GM12878 (cell line): Measurements from ENCODE around the gene PLVAP. TPM values are rescaled to one million over a fixed set of nuclear protein-coding genes. Genes with fewer than 3 reads are reported as not detected.

Experiments
- ATAC-seq: fragments of 200-7000 bp; cut with Tn5 transposase; 3 replicates; pipeline ENCODE4 v1.9.1; 2020; ENCODE audit warnings: mild to moderate bottlenecking, moderate library complexity
- BruUV-seq: library from RNA; stranded (reverse); fragments of 400-500 nt; replicated peaks from 2 replicates; lab custom pipeline; 2021; lab: Mats Ljungman, UMichigan
- CTCF ChIA-PET: fragments of 300-600 bp; sonication (Branson Sonifier 250); formaldehyde crosslinking; extraction: SDS; loops from one replicate; lab custom pipeline; 2021; ENCODE audit warnings: inconsistent platforms; lab: Yijun Ruan, JAX
- POLR2A ChIA-PET: fragments of 350-600 bp; formaldehyde crosslinking; extraction: SDS; loops from one replicate; lab custom pipeline; 2021; ENCODE audit warnings: inconsistent platforms; lab: Charles Lee
- RAD21 ChIA-PET: fragments of 300-600 bp; sonication (Branson Sonifier 250); formaldehyde crosslinking; loops from one replicate; lab custom pipeline; 2023; ENCODE audit warnings: antibody characterized with exemption; ENCODE audit not compliant: unreplicated experiment; lab: Charles Lee
- SMC1A ChIA-PET: fragments of 300-600 bp; sonication (Branson Sonifier 250); formaldehyde crosslinking; loops from one replicate; lab custom pipeline; 2023; ENCODE audit not compliant: unreplicated experiment, uncharacterized antibody; lab: Charles Lee
- DNase-seq: peaks from one replicate; pipeline ENCODE4 v3.0.0-alpha.2; 2011; ENCODE audit warnings: low read depth, low spot score
- FAIRE-seq: peaks from 3 replicates; lab custom pipeline; 2011; peaks lifted over from hg19 to GRCh38; lab: Jason Lieb, UNC
- H2AFZ ChIP-seq: 2 replicates; pipeline ENCODE4 v1.6.0; 2011; ENCODE audit warnings: low read depth, low read length, control low read depth; ENCODE audit not compliant: control insufficient read depth
- H3K27ac ChIP-seq: 2 replicates; pipeline ENCODE4 v1.5.1; 2011; ENCODE audit warnings: control low read depth; ENCODE audit not compliant: control insufficient read depth, insufficient read depth
- H3K27me3 ChIP-seq, 2 experiments: replicated peaks in 1 of 2; 2 replicates each; pipeline versions ENCODE4 v1.6.0 to v1.6.1; 2011; ENCODE audit warnings: low read length in 1 of 2; ENCODE audit not compliant: control insufficient read depth in 2 of 2, insufficient read depth in 2 of 2
- H3K36me3 ChIP-seq, 2 experiments: 2 replicates each; pipeline ENCODE4 v1.5.1; 2011; ENCODE audit warnings: low read length in 1 of 2; ENCODE audit not compliant: control insufficient read depth in 2 of 2, insufficient read depth in 2 of 2
- H3K4me1 ChIP-seq: 2 replicates; pipeline ENCODE4 v1.6.1; 2011; ENCODE audit warnings: mild to moderate bottlenecking, low read length, moderate library complexity, mixed read lengths; ENCODE audit not compliant: control insufficient read depth, insufficient read depth
- H3K4me2 ChIP-seq: 2 replicates; pipeline ENCODE4 v1.6.0; 2011; ENCODE audit warnings: control low read depth; ENCODE audit not compliant: control insufficient read depth, insufficient read depth
- H3K4me3 ChIP-seq: fragments of 200-600 bp; sonication (generic); 2 replicates; pipeline ENCODE4 v1.5.1; 2016
- H3K79me2 ChIP-seq: 2 replicates; pipeline ENCODE4 v1.6.0; 2011; ENCODE audit warnings: low read length; ENCODE audit not compliant: control insufficient read depth, insufficient read depth
- H3K9ac ChIP-seq: 2 replicates; pipeline ENCODE4 v1.8.0; 2011; ENCODE audit warnings: low read length, control low read depth, mixed read lengths; ENCODE audit not compliant: control insufficient read depth, insufficient read depth
- H3K9me3 ChIP-seq: replicated peaks from 3 replicates; pipeline ENCODE4 v1.5.1; 2011; ENCODE audit warnings: mild to moderate bottlenecking, low read length; ENCODE audit not compliant: control insufficient read depth, insufficient read depth
- H4K20me1 ChIP-seq: 2 replicates; pipeline ENCODE4 v1.6.0; 2011; ENCODE audit not compliant: control insufficient read depth, insufficient read depth
- ASH2L ChIP-seq: fragments of 300-600, 200-600 bp; sonication (generic); IDR thresholded peaks from 2 replicates; pipeline ENCODE4 v1.6.1; 2017; ENCODE audit warnings: low read depth, mild to moderate bottlenecking, borderline replicate concordance
- ETV6 ChIP-seq, 2 experiments: fragments of 450-650 bp in 1 of 2; IDR thresholded peaks in 1 of 2; conservative IDR thresholded peaks in 1 of 2; 2 replicates each; pipeline ENCODE4 v1.6.1; 2014; ENCODE audit warnings: antibody characterized with exemption in 1 of 2, borderline replicate concordance in 1 of 2, low read depth in 1 of 2, mild to moderate bottlenecking in 1 of 2, moderate library complexity in 1 of 2
- RELA ChIP-seq: fragments of 450-650 bp; IDR thresholded peaks from 2 replicates; pipeline ENCODE4 v1.8.0; 2014; ENCODE audit warnings: borderline replicate concordance; ENCODE audit not compliant: partially characterized antibody
- WGBS: methylation state at CpG from one replicate; pipeline ENCODE4 v1.1.6; 2016; ENCODE audit warnings: low lambda C conversion rate; ENCODE audit not compliant: insufficient replicate concordance, insufficient coverage; ENCODE audit errors: missing lambda C conversion rate; 5-methylcytosine and 5-hydroxymethylcytosine counted together
- in situ Hi-C: fragments of 300-500 bp; cut with MboI; formaldehyde crosslinking; loops from 9 replicates; pipeline ENCODE4 v1.14.3; 2018; ENCODE audit warnings: mixed read lengths
- intact Hi-C: fragments of 100-400 bp; cut with micrococcal nuclease; formaldehyde crosslinking; loops from one replicate; pipeline ENCODE4 v1.14.2; 2022; ENCODE audit not compliant: unreplicated experiment
- polyA plus RNA-seq, 11 experiments: library from polyadenylated mRNA; depleted of rRNA in 4 of 11; unstranded in 6 of 11; stranded (reverse) in 5 of 11; fragments of >200 nt; fragmentation: Nextera tagmentation in 4 of 11; fragmentation: Illumina TruSeq in 1 of 11; extraction: Ambion mirVana in 4 of 11; extraction: Trizol in 1 of 11; gene quantifications; 1 replicate in 1 of 11; 2 replicates in 10 of 11; pipeline versions ENCODE4 v1.2.1 to v1.2.3, GENCODE V29; 2011 to 2016; ENCODE audit warnings: inconsistent platforms in 2 of 11, missing spikeins in 2 of 11, low read depth in 1 of 11
- total RNA-seq, 4 experiments: library from RNA; depleted of rRNA in 3 of 4; stranded (reverse); fragments of >200 nt in 3 of 4; fragmentation: Illumina TruSeq in 1 of 4; extraction: Trizol in 1 of 4; gene quantifications; 2 replicates each; pipeline versions ENCODE4 v1.2.1 to v1.2.3, GENCODE V29; 2013 to 2021

Gene PLVAP
- total and polyA plus RNA-seq, 10 of the 15 experiments (the other 5 are each of a cell fraction or from before 2014, with no cell fraction given): 0.03 to 0.54 (median 0.06) TPM; not detected in 4

DNA sequence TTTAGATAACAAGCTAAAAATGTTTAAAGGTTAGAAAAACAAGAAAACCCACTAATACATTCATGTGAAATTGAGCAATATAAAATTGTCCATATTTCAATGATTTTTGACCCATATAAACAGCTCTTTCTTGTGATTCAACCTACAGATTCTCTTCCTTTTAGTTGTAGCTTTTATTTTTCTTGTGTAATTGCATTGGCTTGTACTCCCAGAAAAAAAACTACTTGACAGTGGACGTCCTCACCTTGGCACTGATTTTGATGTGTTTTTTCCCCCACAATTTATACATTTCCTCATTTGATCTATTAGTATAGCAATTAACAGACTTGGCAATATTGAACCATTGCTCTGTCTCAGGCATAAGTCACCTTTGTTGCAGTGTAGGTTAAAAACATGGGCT is 12.1 kb upstream of the PLVAP start:
- RAD21 ChIA-PET: interaction anchor here (0.6 to 2.2 kb wide), 6 partner anchors 18 to 98 kb away, joined by 3 to 7 read pairs (median 3); partner anchors contain the start of genes ABHD8 and MRPL34
- SMC1A ChIA-PET: interaction anchor here (0.8 to 7.5 kb wide), 7 partner anchors 30 to 122 kb away, joined by 3 to 69 read pairs (median 3); partner anchors contain the start of genes ANKLE1 and MVB12A
- H4K20me1 ChIP-seq: no peaks in the 10 kb centered on the region
- ATAC-seq: no peak
- no peaks in the 10 kb centered on the region for H3K79me2 ChIP-seq
- POLR2A ChIA-PET: interaction anchor here (0.6 to 1.0 kb wide), 3 partner anchors 24 to 80 kb away, joined by 3 to 8 read pairs (median 4); no protein-coding TSS in a partner anchor
- H3K4me3 ChIP-seq: no peak overlapping the region
- BruUV-seq: no TSS peak
- no peak overlapping the region for H3K27ac ChIP-seq
- intact Hi-C loops (no loop called here), in situ Hi-C loops (loop anchor here (5.0 kb wide), 2 partner anchors 42 to 97 kb away; no protein-coding TSS in a partner anchor)
- DNase-seq: no peak
- no peak overlapping the region for H3K9ac ChIP-seq
- no peak overlapping the region for H2AFZ ChIP-seq
- 36% methylated on average over 1 of the region's 1 CpG for WGBS
- TF ChIP-seq ETV6 (conservative IDR thresholded peaks at IDR 0.05 in 1 of 2, IDR thresholded peaks at IDR 0.05 in 1 of 2; ENCODE audit: borderline replicate concordance in 1 of 2, low read depth in 1 of 2) (no peak), ASH2L (no peak), RELA (no peak)
- peaks cover 2 to 3% of the 10 kb centered on the region in 2 experiments; a peak in 3 of 4 replicates for H3K27me3 ChIP-seq
- no peak overlapping the region for H3K4me2 ChIP-seq
- peaks cover 9% of the 10 kb centered on the region for H3K4me1 ChIP-seq
- no peaks in the 10 kb centered on the region for H3K36me3 ChIP-seq
- no peak for FAIRE-seq
- no peaks in the 10 kb centered on the region; the same call in 1 of the 3 replicates for H3K9me3 ChIP-seq
- CTCF ChIA-PET: interaction anchor here (0.5 to 9.4 kb wide), 20 partner anchors 16 to 132 kb away, joined by 3 to 170 read pairs (median 4); partner anchors contain the start of genes BST2 and MRPL34
